LNCaP clone FGC (cell line): ENCODE data around the gene DEPDC1.
"Not testable (repeated sequence)": the region's sequence is repeated elsewhere in the genome, so short reads cannot be mapped to it uniquely, and the experiment has no call there.

Experiments
- DNase-seq: peaks from one replicate; pipeline ENCODE4 v3.0.0-alpha.2; 2011; ENCODE audit warnings: low read depth
- H3K4me3 ChIP-seq: 2 replicates; pipeline ENCODE4 v1.5.1; 2011; ENCODE audit warnings: mild to moderate bottlenecking, low read depth, low read length, control low read depth
- TF ChIP-seq, protein P1 (sequence below): IDR thresholded peaks from 2 replicates; pipeline ENCODE4 v1.5.1; 2012; ENCODE audit warnings: mild to moderate bottlenecking; ENCODE audit not compliant: control insufficient read depth, insufficient read depth; ENCODE audit errors: extremely low read depth

DEPDC1 gene

DNA sequence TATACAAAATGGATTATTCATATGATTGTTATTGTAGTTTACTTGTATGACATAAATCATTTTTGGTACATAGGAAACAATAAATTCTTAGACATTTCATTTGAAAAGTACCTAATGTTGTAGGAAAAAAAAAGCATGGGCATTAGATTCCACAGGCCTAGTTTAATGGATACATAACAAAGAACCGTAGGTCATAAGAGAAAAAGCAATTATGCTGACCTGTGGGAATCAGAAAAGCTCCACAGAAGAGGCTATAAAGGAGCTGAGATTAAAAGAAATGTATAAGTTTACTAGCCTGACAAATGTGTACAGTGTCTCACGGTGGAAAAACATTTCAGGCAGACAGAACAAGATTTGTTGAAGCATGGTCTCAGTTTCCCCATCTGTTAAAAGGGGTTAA, 3.7 kb downstream of the DEPDC1 start:
- H3K4me3 ChIP-seq = no peak overlapping the region

GRCh38 chr1:68492255-68492654, 4.6 kb downstream of the DEPDC1 start:
- DNase-seq, H3K4me3 ChIP-seq: not testable (repeated sequence)

More for the DNA sequence above, 3.7 kb downstream of the DEPDC1 start:
- no peak for DNase-seq
- TF ChIP-seq, protein P1, sequence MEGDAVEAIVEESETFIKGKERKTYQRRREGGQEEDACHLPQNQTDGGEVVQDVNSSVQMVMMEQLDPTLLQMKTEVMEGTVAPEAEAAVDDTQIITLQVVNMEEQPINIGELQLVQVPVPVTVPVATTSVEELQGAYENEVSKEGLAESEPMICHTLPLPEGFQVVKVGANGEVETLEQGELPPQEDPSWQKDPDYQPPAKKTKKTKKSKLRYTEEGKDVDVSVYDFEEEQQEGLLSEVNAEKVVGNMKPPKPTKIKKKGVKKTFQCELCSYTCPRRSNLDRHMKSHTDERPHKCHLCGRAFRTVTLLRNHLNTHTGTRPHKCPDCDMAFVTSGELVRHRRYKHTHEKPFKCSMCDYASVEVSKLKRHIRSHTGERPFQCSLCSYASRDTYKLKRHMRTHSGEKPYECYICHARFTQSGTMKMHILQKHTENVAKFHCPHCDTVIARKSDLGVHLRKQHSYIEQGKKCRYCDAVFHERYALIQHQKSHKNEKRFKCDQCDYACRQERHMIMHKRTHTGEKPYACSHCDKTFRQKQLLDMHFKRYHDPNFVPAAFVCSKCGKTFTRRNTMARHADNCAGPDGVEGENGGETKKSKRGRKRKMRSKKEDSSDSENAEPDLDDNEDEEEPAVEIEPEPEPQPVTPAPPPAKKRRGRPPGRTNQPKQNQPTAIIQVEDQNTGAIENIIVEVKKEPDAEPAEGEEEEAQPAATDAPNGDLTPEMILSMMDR = no peak

GRCh38 chr1:68490046-68490651, 6.7 kb downstream of the DEPDC1 start:
- DNase-seq = no peak
- TF ChIP-seq, protein P1 = no peak
- no peak overlapping the region for H3K4me3 ChIP-seq

DNA sequence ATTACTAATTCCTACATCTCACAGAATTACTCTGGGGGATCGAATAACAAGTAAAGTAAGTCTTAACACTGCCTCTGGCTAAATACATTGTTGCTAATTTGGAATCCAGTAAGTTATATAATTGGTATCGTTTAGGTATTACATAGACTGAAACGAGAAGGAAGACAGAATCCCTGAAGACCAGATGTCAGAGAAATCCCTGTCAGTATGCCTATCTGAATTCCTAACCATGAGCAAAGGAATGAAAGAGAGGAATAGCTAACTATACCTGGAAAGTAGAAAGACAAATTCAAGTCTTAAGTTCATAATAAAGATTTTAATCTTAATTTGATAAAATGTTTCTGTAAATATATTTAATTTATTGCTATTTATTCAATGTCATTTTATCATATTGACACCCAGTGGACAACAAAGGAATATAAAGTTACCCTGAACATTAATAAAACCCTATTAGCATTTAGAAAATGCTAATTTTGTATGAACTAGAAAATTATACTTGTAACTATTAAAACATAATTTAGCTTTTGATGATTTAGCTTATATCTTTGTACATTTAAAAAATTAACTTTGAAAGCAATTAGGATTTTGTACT, 11.4 kb downstream of the DEPDC1 start:
- no peak for DNase-seq
- H3K4me3 ChIP-seq = no peak overlapping the region
- TF ChIP-seq, protein P1 = no peak

- H3K4me3 ChIP-seq = no peak overlapping the region
- DNase-seq = no peak
- TF ChIP-seq, protein P1 = no peak
Measured at GRCh38 chr1:68484618-68485017, 12.3 kb downstream of the DEPDC1 start.

DNA sequence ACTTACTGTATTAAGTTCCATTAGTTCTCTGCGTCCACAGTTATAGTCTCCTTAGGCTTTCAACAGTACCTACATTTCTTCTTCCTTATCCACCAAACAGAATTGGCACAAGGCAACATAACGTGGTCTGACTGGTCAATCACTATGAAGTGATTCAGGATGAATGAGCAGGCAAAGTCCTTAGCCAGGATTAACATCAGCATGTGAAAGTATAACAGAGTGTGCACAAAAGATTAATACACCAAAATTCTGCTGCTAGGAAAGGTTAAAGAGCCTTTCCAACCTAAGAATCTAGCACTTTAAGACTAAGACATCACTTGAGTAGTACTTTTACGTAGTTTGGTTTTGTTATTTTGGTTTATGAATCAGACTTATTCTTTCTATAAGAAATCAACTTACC, 15.8 kb downstream of the DEPDC1 start:
- no peak for DNase-seq

DNA sequence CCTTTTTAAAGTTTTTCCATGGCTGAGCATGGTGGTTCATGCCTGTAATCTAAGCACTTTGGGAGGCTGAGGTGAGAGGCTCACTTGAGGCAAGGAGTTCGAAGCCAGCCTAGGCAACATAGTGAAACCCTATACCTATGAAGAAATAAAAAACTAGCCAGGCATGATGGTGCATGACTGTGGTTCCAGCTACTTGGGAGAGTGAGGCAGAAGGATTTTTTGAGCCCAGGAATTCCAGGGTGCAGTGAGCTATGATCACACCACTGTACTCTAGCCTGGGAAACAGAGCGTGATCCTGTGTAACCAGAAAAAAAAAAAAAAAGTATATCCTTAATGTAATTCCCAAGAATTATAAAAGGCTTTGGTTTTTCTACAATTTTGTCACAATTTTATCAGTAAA, 17.4 kb downstream of the DEPDC1 start:
- no peak for DNase-seq
- TF ChIP-seq, protein P1 = no peak
- H3K4me3 ChIP-seq = no peak overlapping the region

More for the DNA sequence above, 15.8 kb downstream of the DEPDC1 start:
- H3K4me3 ChIP-seq = no peak overlapping the region
- TF ChIP-seq, protein P1 = no peak
